HG02798 (cell line): ENCODE results near the gene VASP.

ENCODE experiments used
- ATAC-seq: cut with Tn5 transposase; IDR thresholded peaks from one replicate; pipeline ENCODE4 v1.9.1; 2021; ENCODE audit warnings: mild to moderate bottlenecking; ENCODE audit not compliant: unreplicated experiment, poor library complexity

Gene VASP

GRCh38 chr19:45506989-45507871 is at the start of gene VASP:
Gene VASP (plus strand): TSS chr19:45507479. CDS start chr19:45507772, 293 bp downstream.
- peak; percentile 52 for ATAC-seq

DNA sequence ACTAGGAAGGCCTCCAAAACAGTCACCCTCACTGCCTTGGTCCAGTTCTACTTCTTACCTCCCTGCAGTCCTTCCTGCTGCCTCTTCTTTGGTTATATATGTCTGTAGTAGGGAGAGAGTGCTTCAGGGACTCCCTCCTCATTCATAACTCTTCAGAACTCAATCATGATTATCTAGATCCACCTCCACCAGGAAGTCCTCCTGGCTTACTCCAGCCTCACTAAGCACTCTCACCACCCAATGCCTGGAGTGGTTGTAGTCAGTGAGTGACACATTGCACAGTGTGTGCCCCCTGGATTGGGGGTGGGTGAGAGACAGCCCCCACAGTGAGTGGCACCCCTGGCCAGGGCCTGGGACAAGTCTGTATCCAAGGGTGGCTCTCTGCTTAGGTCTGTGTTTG is 49.5 kb upstream of the VASP start:
- ATAC-seq = no peak

- no peak for ATAC-seq
Observed at GRCh38 chr19:45460807-45461347, 46.4 kb upstream of the VASP start.

GRCh38 chr19:45462174-45462573 is 45.1 kb upstream of the VASP start:
- ATAC-seq = no peak

DNA sequence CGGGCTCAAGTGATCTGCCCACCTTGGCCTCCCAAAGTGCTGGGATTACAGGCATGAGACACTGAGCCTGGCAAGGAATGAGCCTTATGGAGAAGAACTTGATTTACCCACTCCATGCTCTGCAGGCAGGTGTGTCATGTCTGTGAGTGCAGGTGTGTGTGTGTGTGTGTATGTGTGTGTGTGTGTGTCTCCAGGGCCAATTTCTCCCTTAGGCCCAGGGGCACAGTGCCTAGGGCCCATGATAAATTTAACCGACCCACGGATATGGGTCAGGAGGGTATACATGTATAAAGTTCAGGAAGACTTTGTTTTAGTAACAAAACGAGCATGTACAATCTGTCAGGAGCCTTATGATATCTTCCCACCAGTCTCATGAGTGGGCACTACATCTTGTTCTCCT is 44.0 kb upstream of the VASP start:
- no peak for ATAC-seq

- no peak for ATAC-seq
Observed at GRCh38 chr19:45464274-45464673, 43.0 kb upstream of the VASP start.

- no peak for ATAC-seq
Observed at GRCh38 chr19:45464852-45465441, 42.3 kb upstream of the VASP start.

DNA sequence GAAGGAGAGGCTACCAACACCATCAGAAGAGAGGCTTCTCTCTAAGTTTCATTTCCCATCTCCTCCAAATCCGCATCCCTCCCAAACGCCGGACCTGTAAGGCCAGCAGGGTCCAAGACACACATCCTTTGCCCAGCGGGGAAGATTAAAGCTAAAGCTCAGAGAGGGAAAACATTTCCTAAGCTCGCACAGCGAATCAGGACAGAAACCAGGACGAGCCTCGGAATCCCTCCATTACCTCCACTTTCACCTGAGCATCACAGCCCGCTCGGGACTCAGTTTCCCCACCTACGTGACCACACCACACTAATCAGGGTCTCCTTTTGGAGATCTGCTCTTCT is 40.2 kb upstream of the VASP start:
- ATAC-seq = no peak

- ATAC-seq = peak; percentile 56
Observed at GRCh38 chr19:45467456-45468158, 39.7 kb upstream of the VASP start, which contains the start of gene FOSB. Gene FOSB (plus strand): TSS chr19:45467996. CDS start chr19:45468587, 591 bp downstream.

- peak; percentile 12 for ATAC-seq
Observed at GRCh38 chr19:45468159-45468651, 39.1 kb upstream of the VASP start.

GRCh38 chr19:45468803-45469131 is 38.5 kb upstream of the VASP start:
- ATAC-seq = no peak

- peak; percentile 66 for ATAC-seq
Observed at GRCh38 chr19:45469132-45469944, 37.9 kb upstream of the VASP start.

- ATAC-seq = no peak
Observed at GRCh38 chr19:45469945-45470761, 37.1 kb upstream of the VASP start.

DNA sequence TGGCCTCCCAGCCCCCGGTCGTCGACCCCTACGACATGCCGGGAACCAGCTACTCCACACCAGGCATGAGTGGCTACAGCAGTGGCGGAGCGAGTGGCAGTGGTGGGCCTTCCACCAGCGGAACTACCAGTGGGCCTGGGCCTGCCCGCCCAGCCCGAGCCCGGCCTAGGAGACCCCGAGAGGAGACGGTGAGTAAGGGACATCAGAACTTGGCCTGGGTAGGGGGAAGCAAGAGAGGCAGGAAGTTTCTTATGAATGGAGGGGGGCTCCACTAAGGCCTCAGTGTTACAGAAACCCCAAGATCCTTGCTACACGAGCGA is 36.6 kb upstream of the VASP start:
- no peak for ATAC-seq

GRCh38 chr19:45471111-45471930 is 36.0 kb upstream of the VASP start:
- ATAC-seq = no peak

DNA sequence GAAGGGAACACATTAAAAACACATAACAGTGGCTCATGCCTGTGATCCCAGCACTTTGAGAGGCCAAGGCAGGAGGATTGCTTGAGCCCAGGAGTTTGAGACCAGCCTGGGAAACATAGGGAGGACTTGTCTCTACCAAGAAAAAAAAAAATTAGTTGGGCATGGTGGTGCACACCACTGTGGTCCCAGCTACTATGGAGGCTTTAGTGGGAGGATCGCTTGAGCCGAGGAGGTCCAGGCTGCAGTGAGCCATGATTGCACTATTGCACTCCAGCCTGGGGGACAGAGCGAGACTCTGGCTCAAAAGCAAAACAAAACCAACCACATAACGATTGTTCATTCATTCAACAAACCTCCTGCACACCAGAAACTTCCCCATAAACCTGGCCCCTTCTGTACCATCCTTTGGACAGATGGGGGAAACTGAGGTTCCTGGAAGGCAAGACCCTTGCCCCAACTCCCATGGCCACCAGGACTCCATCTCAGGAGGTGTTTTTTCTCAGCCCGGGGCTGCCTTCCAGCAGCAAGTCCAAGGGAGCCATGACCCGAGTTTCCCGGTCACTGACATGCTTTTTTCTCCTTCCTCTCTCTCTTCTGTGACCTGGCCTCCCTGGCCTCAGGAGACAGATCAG is 35.2 kb upstream of the VASP start:
- ATAC-seq = no peak

DNA sequence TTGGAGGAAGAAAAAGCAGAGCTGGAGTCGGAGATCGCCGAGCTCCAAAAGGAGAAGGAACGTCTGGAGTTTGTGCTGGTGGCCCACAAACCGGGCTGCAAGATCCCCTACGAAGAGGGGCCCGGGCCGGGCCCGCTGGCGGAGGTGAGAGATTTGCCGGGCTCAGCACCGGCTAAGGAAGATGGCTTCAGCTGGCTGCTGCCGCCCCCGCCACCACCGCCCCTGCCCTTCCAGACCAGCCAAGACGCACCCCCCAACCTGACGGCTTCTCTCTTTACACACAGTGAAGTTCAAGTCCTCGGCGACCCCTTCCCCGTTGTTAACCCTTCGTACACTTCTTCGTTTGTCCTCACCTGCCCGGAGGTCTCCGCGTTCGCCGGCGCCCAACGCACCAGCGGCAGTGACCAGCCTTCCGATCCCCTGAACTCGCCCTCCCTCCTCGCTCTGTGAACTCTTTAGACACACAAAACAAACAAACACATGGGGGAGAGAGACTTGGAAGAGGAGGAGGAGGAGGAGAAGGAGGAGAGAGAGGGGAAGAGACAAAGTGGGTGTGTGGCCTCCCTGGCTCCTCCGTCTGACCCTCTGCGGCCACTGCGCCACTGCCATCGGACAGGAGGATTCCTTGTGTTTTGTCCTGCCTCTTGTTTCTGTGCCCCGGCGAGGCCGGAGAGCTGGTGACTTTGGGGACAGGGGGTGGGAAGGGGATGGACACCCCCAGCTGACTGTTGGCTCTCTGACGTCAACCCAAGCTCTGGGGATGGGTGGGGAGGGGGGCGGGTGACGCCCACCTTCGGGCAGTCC is 34.5 kb upstream of the VASP start:
- no peak for ATAC-seq

DNA sequence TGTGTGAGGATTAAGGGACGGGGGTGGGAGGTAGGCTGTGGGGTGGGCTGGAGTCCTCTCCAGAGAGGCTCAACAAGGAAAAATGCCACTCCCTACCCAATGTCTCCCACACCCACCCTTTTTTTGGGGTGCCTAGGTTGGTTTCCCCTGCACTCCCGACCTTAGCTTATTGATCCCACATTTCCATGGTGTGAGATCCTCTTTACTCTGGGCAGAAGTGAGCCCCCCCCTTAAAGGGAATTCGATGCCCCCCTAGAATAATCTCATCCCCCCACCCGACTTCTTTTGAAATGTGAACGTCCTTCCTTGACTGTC is 34.0 kb upstream of the VASP start:
- no peak for ATAC-seq
